Measurements from ENCODE around the gene SNRPB2.

Gene SNRPB2

GRCh38 chr20:16729565-16730460 is at the start of gene SNRPB2:
Gene SNRPB2, plus strand, starts transcription at chr20:16730026. Its CDS starts 1,677 bp downstream, at chr20:16731703.
- DNase-seq (ENCODE audit: low spot score) = peak; percentile 96

GRCh38 chr20:16684416-16684815 is 45.4 kb upstream of the SNRPB2 start:
- no peak for DNase-seq (ENCODE audit: low spot score)

- DNase-seq (ENCODE audit: low spot score) = no peak
Observed at GRCh38 chr20:16689906-16690305, 39.9 kb upstream of the SNRPB2 start.

- no peak for DNase-seq (ENCODE audit: low spot score)
Observed at GRCh38 chr20:16691381-16691780, 38.4 kb upstream of the SNRPB2 start.

GRCh38 chr20:16692009-16692408 is 37.8 kb upstream of the SNRPB2 start:
- DNase-seq (ENCODE audit: low spot score) = no peak

- no peak for DNase-seq (ENCODE audit: low spot score)
Observed at GRCh38 chr20:16692442-16692841, 37.4 kb upstream of the SNRPB2 start.

GRCh38 chr20:16693278-16693677 is 36.5 kb upstream of the SNRPB2 start:
- no peak for DNase-seq (ENCODE audit: low spot score)

- no peak for DNase-seq (ENCODE audit: low spot score)
Observed at GRCh38 chr20:16694161-16694560, 35.7 kb upstream of the SNRPB2 start.

GRCh38 chr20:16695628-16696027 is 34.2 kb upstream of the SNRPB2 start:
- no peak for DNase-seq (ENCODE audit: low spot score)

GRCh38 chr20:16699293-16699692 is 30.5 kb upstream of the SNRPB2 start:
- no peak for DNase-seq (ENCODE audit: low spot score)

GRCh38 chr20:16701296-16701695 is 28.5 kb upstream of the SNRPB2 start:
- no peak for DNase-seq (ENCODE audit: low spot score)

- no peak for DNase-seq (ENCODE audit: low spot score)
Observed at GRCh38 chr20:16703570-16703969, 26.3 kb upstream of the SNRPB2 start.

GRCh38 chr20:16707674-16708073 is 22.2 kb upstream of the SNRPB2 start:
- no peak for DNase-seq (ENCODE audit: low spot score)

- DNase-seq (ENCODE audit: low spot score) = no peak
Observed at GRCh38 chr20:16708602-16709001, 21.2 kb upstream of the SNRPB2 start.

GRCh38 chr20:16709017-16709416 is 20.8 kb upstream of the SNRPB2 start:
- DNase-seq (ENCODE audit: low spot score) = no peak

- DNase-seq (ENCODE audit: low spot score) = no peak
Observed at GRCh38 chr20:16710781-16711180, 19.0 kb upstream of the SNRPB2 start.

- DNase-seq (ENCODE audit: low spot score) = no peak
Observed at GRCh38 chr20:16711661-16712258, 18.1 kb upstream of the SNRPB2 start.

- DNase-seq (ENCODE audit: low spot score) = no peak
Observed at GRCh38 chr20:16712511-16712947, 17.3 kb upstream of the SNRPB2 start.

GRCh38 chr20:16713066-16713465 is 16.8 kb upstream of the SNRPB2 start:
- DNase-seq (ENCODE audit: low spot score) = no peak

GRCh38 chr20:16714242-16714641 is 15.6 kb upstream of the SNRPB2 start:
- DNase-seq (ENCODE audit: low spot score) = no peak

- no peak for DNase-seq (ENCODE audit: low spot score)
Observed at GRCh38 chr20:16714751-16715150, 15.1 kb upstream of the SNRPB2 start.

- no peak for DNase-seq (ENCODE audit: low spot score)
Observed at GRCh38 chr20:16719421-16719820, 10.4 kb upstream of the SNRPB2 start.

GRCh38 chr20:16729080-16729479 is 746 bp upstream of the SNRPB2 start:
- DNase-seq (ENCODE audit: low spot score) = no peak
